HG03045 (cell line): ENCODE measurements around the gene NSG2.

ENCODE experiments used
- ATAC-seq: cut with Tn5 transposase; IDR thresholded peaks from one replicate; pipeline ENCODE4 v1.9.1; 2021; ENCODE audit warnings: mild to moderate bottlenecking, moderate library complexity; ENCODE audit not compliant: unreplicated experiment

Gene NSG2

GRCh38 chr5:174058433-174059122 is 13.1 kb downstream of the NSG2 start:
- no peak for ATAC-seq

GRCh38 chr5:174059247-174059646 is 13.7 kb downstream of the NSG2 start:
- ATAC-seq: no peak

- ATAC-seq: no peak
These were observed 17.7 kb downstream of the NSG2 start for GRCh38 chr5:174063082-174063756.

- ATAC-seq: no peak
These were observed 18.7 kb downstream of the NSG2 start for GRCh38 chr5:174064171-174064570.

- no peak for ATAC-seq
These were observed 20.2 kb downstream of the NSG2 start for GRCh38 chr5:174065528-174066197.

GRCh38 chr5:174067499-174067898 is 22.0 kb downstream of the NSG2 start:
- ATAC-seq: no peak

- no peak for ATAC-seq
These were observed 26.0 kb downstream of the NSG2 start for GRCh38 chr5:174071484-174071883.

GRCh38 chr5:174073122-174073660 is 27.7 kb downstream of the NSG2 start:
- no peak for ATAC-seq

GRCh38 chr5:174074369-174074768 is 28.9 kb downstream of the NSG2 start:
- ATAC-seq: no peak

GRCh38 chr5:174078416-174078815 is 32.9 kb downstream of the NSG2 start:
- no peak for ATAC-seq

- no peak for ATAC-seq
These were observed 36.8 kb downstream of the NSG2 start for GRCh38 chr5:174082286-174082685.

GRCh38 chr5:174083056-174083827 is 37.7 kb downstream of the NSG2 start:
- ATAC-seq: no peak

GRCh38 chr5:174084691-174085154 is 39.2 kb downstream of the NSG2 start:
- no peak for ATAC-seq

GRCh38 chr5:174086751-174087150 is 41.2 kb downstream of the NSG2 start:
- no peak for ATAC-seq

- no peak for ATAC-seq
These were observed 42.3 kb downstream of the NSG2 start for GRCh38 chr5:174087783-174088182.

GRCh38 chr5:174090129-174090528 is 44.6 kb downstream of the NSG2 start:
- ATAC-seq: no peak

GRCh38 chr5:174093123-174093522 is 47.6 kb downstream of the NSG2 start:
- no peak for ATAC-seq

- ATAC-seq: no peak
These were observed 49.5 kb downstream of the NSG2 start for GRCh38 chr5:174094857-174095606.

- ATAC-seq: no peak
These were observed 51.1 kb downstream of the NSG2 start for GRCh38 chr5:174096619-174097018.

- ATAC-seq: no peak
These were observed 52.1 kb downstream of the NSG2 start for GRCh38 chr5:174097486-174098185.
